KOPT-K1 (cell line): ENCODE results near the gene REXO4.
"Not testable (repeated sequence)": the region's sequence is repeated elsewhere in the genome, so short reads cannot be mapped to it uniquely, and the experiment has no call there.

ENCODE experiments used
- H3K27ac ChIP-seq: fragments of 200-600 bp; sonication (generic); 2 replicates; pipeline ENCODE4 v1.5.1; 2016; ENCODE audit warnings: antibody characterized with exemption, mild to moderate bottlenecking, low read depth, low read length; ENCODE audit not compliant: poor library complexity, severe bottlenecking
- H3K36me3 ChIP-seq: fragments of 200-600 bp; sonication (generic); 2 replicates; pipeline ENCODE4 v1.5.1; 2017; ENCODE audit warnings: antibody characterized with exemption, mild to moderate bottlenecking, low read length, moderate library complexity; ENCODE audit not compliant: insufficient read depth
- H3K9me3 ChIP-seq: fragments of 200-600 bp; sonication (generic); 2 replicates; pipeline ENCODE4 v1.5.1; 2017; ENCODE audit warnings: antibody characterized with exemption, low read length, mild to moderate bottlenecking; ENCODE audit not compliant: insufficient read depth, poor library complexity, severe bottlenecking

The REXO4 gene

DNA sequence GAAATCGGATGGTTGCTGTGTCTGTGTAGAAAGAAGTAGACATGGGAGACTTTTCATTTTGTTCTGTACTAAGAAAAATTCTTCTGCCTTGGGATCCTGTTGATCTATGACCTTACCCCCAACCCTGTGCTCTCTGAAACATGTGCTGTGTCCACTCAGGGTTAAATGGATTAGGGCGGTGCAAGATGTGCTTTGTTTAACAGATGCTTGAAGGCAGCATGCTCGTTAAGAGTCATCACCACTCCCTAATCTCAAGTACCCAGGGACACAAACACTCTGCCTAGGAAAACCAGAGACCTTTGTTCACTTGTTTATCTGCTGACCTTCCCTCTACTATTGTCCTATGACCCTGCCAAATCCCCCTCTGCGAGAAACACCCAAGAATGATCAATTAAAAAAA is 26.4 kb downstream of the REXO4 start:
- H3K36me3 ChIP-seq, H3K27ac ChIP-seq, H3K9me3 ChIP-seq: not testable (repeated sequence)

DNA sequence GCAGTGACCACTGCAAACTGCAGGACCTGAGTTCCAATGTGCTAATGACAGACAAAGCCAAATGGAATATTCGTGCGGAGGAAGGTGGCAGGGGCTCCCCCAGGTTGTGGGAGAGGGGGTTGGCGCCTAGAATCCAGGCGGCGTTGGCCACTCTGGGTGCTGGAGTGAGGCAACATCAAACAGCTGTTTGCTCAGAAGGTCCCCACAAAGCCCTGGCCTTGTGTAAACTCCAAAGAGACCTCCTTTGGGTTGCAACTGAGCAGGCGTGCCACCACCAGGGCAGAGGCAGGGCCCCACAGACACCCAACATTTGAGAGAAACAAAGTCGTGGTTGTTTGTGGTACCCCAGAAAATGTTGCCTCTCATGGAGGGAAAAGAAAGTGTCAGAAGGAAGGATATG is 27.1 kb downstream of the REXO4 start:
- Histone ChIP-seq H3K27ac (no peak overlapping the region), H3K9me3 (no peaks in the 10 kb centered on the region), H3K36me3 (no peaks in the 10 kb centered on the region)

DNA sequence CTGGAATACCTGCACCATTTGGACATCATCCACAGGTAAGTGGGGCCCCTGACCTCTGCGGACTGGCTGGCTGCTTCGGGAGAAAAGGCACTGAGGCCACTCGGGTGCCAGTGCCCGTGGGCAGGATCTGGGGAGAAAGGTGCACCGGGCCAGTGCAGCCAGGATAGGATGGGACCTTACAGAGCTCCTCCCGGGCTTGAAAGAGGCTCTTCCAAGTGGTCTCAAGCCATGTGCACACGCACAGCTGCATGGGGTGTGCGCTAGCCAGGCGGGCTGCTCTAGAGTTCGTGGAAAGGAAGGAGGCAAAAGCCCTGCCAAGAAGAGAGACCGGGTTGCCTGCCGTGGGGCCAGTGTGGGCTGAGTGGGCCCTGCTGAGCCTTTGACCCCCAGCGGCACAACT is 28.2 kb downstream of the REXO4 start:
- Histone ChIP-seq H3K36me3 (no peaks in the 10 kb centered on the region), H3K9me3 (no peaks in the 10 kb centered on the region)

DNA sequence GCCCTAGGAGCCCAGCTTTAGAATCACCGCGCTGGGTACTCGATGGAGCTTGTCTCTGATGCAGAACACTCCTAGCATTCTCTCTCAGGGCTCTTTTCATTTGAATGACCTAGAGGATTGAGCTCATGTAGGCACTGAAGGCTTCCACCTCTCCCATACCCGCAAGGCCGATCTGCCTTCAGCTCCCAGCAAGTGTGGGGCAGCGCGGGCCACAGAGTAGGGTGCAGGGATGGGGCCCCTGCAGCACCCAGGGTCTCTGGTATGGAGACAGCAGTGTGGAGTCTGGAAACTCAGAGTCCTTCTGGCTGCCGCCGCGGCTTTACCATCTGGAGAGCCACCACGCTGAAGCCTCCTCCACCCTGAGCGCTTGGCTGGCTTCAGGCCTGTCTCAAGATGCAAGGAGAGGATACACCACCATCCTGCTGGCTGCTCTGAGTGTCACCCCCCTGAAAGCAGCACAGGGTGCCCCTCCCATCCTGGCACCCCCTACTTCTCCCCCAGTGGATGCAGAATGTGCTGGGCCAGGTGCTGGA is 28.7 kb downstream of the REXO4 start:
- H3K27ac ChIP-seq, result no peak overlapping the region
- H3K9me3 ChIP-seq, result no peaks in the 10 kb centered on the region
- no peaks in the 10 kb centered on the region for H3K36me3 ChIP-seq

More for the DNA sequence above, 28.2 kb downstream of the REXO4 start:
- no peak overlapping the region for H3K27ac ChIP-seq

DNA sequence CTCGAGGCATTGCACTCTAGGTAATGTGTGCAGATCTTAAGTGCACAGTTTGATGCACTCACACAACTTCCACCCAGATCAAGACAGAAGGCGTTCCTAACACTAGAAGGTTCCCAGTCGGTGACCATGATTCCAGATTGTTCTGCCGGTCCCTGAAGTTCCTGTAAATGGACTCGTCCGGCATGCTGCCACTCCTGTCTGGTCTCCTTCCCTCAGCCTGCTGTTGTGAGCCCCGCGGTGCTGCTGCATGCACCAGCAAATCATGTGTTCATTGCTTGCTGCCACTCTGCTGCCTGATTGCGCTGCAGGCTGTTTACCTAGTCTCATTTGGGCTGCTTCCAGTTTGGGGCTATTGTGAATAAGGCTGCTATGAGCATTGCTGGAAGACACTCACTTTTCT is 30.1 kb downstream of the REXO4 start:
- Histone ChIP-seq H3K9me3 (no peaks in the 10 kb centered on the region), H3K36me3 (no peaks in the 10 kb centered on the region), H3K27ac (no peak overlapping the region)

DNA sequence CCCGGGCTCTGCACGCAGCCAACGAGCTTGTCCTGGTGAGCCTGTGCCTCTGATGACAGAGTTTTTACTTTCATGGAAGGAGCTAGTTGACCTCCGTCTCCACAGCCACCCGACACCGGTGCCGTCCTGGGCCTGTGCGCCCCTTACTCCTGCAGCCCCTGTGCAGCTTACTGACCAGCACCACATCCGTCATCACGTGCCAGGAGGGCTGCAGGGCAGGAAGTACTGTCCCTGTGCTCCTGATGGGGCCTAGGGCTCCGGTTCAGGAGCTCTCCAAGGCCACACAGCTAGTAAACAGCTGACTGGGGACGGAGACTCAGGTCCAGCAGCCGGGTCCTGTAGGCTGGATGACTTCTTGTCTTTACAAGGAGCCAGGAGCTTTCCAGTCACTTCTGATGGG is 31.5 kb downstream of the REXO4 start:
- H3K36me3 ChIP-seq, result no peaks in the 10 kb centered on the region
- H3K27ac ChIP-seq, result no peak overlapping the region
- no peaks in the 10 kb centered on the region for H3K9me3 ChIP-seq

DNA sequence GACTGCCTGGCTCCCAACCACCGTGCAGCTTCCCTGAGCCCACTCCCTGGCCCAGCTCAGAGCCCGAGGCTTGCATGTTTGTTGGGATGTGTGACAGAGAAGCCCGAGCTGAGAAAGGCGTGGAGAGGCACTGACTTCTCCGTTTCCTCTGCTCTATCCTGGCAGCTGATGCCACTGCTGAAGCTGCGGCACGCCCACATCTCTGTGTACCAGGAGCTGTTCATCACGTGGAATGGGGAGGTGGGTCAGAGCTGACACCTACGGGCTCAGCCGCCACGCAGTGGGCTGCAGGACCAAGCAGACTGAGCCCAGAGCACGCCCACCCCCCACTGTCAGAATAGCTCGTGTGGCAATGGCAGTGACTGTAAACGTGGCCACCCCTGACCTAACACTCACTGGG is 32.4 kb downstream of the REXO4 start:
- H3K36me3 ChIP-seq, result no peaks in the 10 kb centered on the region
- H3K9me3 ChIP-seq, result no peaks in the 10 kb centered on the region
- no peak overlapping the region for H3K27ac ChIP-seq

DNA sequence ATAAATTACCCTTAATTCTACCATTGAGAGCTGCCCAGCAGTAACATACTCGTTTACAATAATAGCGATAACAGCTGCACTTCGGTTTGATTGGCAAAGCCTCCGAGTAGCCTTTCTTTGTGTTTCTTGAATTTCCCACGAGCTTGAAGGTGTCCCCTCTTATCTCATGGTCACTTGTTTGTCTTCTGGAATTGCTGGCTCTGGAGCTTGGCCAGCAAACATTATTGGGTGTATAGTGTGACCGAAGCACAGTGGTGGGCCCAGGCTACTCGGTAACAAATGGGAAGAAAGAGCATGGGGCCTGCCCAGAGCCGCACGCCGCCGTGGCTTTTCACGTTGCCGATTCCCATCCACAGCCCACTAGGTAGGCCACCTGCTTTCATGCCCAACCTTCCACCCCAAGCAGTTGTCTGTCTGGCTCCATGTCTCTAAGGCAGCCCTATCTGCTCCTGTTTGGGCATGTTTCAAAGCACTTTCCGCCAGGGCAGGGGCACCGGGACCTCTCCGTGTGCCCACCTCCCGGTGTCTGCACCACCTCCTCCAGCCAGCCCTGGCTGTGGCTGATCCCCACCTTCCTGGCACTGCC is 33.0 kb downstream of the REXO4 start:
- no peak overlapping the region for H3K27ac ChIP-seq
- H3K9me3 ChIP-seq, result no peaks in the 10 kb centered on the region
- no peaks in the 10 kb centered on the region for H3K36me3 ChIP-seq

DNA sequence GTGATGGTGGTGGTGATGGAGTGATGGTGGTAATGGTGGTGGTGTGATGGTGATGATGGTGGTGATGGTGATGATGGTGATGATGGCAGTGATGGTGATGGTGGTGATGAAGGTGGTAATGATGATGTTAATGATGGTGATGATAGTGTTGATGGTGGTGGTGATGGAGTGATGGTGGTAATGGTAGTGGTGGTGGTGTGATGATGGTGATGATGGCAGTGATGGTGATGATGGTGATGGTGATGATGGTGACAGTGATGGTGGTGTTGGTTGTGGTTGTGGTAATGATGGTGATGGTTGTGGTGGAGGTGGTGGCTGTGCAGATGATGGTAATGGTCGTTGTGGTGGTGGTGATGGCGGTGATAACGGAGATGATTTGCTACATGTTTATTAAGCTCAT is 34.4 kb downstream of the REXO4 start:
- Histone ChIP-seq H3K27ac (no peak overlapping the region), H3K9me3 (no peaks in the 10 kb centered on the region), H3K36me3 (no peaks in the 10 kb centered on the region)

DNA sequence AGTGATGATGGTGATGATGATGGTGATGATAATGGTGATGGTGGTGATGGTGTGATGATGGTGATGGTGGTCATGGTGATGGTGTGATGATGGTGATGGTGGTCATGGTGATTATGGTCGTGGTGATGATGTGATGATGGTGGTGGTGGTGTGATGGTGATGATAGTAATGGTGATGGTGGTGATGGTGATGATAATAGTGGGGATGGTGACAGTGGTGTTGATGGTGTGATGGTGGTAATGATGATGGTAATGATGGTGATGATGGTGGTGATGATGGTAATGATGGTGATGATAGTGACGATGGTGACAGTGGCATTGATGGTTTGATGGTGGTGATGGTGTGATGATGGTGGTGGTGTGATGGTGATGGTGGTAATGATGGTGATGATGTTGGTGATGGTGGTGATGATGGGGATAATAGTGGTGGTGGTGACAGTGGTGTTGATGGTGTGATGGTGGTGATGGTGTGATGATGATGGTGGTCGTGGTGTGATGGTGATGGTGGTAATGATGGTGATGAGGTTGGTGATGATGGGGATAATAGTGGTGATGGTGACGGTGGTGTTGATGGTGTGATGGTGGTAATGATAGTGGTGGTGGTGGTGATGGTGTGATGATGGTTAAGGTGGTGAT is 35.2 kb downstream of the REXO4 start:
- H3K36me3 ChIP-seq, result no peaks in the 10 kb centered on the region
- H3K27ac ChIP-seq, result no peak overlapping the region
- no peaks in the 10 kb centered on the region for H3K9me3 ChIP-seq

DNA sequence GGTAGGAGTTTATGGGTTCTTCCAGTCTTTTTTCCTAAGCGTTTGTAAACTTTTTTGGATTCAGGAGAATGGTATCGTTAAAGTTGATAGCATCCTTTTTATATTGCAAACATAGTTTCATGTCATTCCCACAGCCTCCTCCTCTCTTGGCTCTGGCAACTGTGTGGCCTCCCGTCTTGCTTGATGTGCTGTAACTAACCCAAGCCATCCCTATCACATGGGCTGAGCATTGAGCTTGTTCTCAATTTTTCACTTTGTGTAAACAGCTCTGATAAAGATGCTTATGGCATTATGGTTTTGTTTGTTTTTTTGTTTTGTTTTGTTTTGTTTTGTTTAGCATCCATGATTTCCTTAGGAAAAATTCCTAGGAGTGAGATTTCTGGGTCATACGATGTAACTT is 37.1 kb downstream of the REXO4 start:
- no peaks in the 10 kb centered on the region for H3K36me3 ChIP-seq
- H3K27ac ChIP-seq, result no peak overlapping the region

DNA sequence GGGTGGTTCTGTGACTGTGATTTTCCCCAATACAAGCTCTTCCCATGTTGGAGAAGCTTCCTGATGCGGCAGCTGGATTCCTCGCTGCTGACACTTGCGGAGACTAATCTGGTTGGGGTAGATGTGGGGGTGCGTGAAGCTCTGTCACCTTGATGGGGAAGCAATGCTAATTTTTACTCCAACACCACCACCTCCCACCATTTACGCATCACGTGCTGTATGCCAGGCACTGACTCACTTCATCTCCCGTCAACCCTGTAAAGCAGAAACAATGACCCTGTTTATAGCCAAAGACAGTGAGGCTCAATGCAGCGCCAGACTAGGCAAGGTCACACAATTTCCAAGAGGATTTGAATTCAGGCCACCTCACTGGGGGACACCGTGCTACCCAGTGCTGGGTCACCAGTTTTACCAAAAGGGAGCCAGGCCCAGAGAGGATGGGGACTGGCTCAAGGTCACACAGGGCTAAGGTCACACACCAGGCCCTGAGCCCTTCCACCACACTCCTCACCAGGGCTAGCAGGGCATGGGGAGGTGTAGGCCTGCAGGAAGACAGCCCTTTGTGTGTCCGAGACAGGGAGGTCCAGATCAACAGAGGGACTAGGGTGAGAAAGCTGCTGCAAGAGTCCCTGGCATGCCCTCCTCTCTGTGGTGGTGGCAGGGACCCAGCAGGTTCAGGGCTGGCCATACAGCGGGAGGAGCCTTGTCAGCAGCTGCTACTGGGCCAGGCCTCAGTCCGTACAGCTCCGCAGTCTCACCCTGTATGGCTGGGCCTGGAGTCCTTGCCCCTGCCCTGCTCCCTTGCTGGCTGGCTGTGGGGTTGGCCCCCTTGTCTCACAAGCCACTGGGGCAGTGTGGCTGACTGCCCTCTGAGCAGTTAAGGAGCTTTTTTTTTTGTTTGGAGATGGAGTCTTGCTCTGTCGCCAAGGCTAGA is 38.4 kb downstream of the REXO4 start:
- no peaks in the 10 kb centered on the region for H3K36me3 ChIP-seq

More for the DNA sequence above, 37.1 kb downstream of the REXO4 start:
- H3K9me3 ChIP-seq, result no peaks in the 10 kb centered on the region

DNA sequence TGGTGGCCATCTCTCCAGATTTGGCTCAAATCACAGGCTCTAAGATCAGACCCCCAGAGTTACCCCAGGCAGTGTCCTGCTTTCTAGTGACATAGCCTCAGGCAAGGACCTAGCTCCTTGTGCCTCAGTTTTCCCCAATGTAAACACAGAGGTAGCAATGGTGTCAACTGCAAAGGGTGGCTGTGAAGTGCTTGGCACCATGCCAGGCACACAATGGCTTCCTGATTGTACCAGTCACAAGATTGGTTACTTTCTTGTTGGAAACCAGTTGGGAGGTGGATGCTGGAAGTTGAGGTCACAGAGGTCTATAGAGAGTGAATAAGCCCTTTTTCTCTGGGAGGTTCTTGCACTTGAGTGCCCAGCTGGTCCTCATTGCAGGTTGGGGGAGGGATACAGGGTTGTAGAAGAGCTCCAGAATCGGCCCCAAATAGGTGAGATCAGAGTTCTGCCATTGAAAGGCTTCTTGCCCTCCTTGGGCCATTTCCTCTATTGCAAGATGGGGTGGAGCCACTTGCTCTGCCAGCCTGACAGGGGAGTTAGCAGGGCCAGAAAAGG is 39.3 kb downstream of the REXO4 start:
- H3K27ac ChIP-seq, result no peak overlapping the region

More for the DNA sequence above, 38.4 kb downstream of the REXO4 start:
- Histone ChIP-seq H3K9me3 (no peaks in the 10 kb centered on the region), H3K27ac (no peak overlapping the region)

DNA sequence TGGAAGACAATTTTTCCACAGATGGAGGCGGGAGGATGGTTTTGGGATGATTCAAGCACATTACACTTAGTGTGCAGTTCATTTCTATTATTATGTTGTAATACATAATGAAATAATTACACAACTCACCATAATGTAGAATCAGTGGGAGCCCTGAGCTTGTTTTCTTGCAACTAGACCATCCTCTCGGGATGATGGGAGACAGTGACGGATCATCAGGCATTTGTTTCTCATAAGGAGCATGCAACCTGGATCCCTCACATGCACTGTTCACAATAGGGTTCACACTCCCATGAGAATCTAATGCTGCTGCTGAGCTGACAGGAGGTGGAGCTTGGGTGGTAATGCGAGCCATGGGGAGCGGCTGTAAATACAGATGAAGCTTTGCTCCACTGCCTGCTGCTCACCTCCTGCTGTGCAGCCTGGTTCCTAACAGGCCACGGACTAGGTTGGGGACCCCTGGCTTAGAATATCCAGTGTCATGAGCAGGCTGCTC is 40.0 kb downstream of the REXO4 start:
- H3K9me3 ChIP-seq, result no peaks in the 10 kb centered on the region
- no peak overlapping the region for H3K27ac ChIP-seq
- H3K36me3 ChIP-seq, result peaks cover 9% of the 10 kb centered on the region; the same call in 1 of the 2 replicates

More for the DNA sequence above, 39.3 kb downstream of the REXO4 start:
- no peaks in the 10 kb centered on the region for H3K9me3 ChIP-seq
- H3K36me3 ChIP-seq, result peaks cover 1% of the 10 kb centered on the region; the same call in 1 of the 2 replicates

DNA sequence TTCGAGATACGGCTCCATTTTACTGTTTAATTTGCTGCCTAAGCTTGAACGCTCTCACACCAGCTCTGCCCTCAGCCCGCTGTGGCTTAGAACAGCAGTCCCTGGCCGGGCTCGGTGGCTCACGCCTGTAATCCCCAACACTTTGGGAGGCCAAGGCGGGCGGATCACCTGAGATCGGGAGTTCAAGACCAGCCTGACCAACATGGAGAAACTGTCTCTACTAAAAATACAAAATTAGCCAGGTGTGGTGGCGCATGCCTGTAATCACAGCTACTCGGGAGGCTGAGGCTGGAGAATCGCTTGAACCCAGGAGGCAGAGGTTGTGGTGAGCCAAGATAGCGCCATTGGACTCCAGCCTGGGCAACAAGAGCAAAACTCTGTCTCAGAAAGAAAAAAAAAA is 40.5 kb downstream of the REXO4 start:
- H3K36me3 ChIP-seq, result peaks cover 14% of the 10 kb centered on the region; the same call in 1 of the 2 replicates
- H3K9me3 ChIP-seq, H3K27ac ChIP-seq: not testable (repeated sequence)
